ENCODE measurements around the gene TAP2.

TAP2 gene

DNA sequence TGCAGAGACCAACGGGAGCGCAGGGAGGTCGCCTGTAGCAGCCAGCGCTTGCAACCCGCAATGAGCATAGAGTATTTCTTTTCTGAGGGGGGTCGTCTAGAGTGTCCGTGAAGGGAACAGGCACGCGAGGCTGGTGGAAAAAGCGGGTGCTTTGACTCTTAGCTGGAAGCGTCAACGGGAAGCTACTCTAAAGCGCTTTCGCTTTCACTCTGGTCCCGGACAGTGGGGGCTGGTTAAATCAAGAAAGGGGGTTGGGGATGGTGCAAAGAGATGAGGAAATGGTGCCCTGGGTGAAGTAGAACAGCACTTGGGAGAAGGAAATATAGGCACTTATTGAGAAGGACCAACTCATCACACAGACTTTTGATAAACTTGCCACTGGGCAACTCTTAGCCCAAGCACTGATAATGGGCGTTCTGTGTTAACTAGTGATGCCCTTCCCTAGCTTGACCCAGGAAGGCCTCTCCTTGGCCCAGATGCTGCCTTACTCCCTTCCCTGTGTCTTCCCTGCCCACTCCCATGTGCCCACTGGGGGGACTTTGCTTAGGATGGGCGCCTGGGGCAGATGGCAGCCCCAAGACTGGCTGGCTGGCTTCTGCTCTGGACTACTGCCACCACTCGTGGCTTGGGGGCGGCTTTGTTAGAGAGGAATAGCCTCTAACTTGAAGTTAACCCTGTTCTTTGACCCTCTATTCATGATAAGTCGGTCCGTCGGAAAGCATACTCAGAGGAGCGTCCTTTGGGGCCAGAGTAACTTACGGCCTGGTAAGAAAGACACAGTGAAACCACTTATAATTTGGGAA lies 16.0 kb upstream of the TAP2 start:
- DNase-seq (ENCODE audit: low spot score) = no peak

DNA sequence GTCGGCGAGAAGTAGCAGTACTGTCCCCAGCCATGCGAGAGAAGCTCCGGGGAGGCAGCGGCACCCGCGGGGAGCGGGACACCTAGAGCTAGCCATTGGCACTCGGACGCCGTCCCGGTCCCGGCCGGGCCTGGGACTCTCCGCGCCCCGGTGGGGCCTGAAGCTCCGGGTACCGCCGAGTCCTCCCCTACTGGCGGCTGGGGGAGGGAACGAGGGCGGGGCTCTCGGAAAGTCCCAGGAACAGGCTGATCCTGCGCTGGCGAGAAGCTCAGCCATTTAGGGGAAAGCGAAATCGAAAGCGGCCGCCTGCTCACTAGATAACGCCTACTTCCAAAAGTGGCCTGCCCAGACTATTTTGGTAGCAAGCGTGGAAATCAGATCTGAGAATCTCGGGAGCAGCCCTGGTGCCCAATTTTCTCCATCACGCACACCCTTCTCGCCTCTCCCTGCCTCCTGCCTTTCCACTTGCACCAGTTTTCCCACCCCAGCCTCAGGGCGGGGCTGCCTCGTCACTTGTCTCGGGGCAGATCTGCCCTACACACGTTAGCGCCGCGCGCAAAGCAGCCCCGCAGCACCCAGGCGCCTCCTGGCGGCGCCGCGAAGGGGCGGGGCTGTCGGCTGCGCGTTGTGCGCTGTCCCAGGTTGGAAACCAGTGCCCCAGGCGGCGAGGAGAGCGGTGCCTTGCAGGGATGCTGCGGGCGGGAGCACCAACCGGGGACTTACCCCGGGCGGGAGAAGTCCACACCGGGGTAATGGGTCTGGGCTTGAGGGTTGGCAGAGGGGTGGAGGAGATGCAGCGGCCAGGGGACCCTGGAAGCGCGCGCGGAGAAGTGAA lies 15.2 kb upstream of the TAP2 start, which contains the start of the genes PSMB9 and TAP1:
PSMB9 (plus strand) TSS at position 652 of the 835 bp plus-strand sequence; CDS start at position 690, 38 bp downstream.
TAP1 (minus strand) TSS at position 164 of the 835 bp plus-strand sequence; CDS start at position 96, 68 bp downstream.
- DNase-seq (ENCODE audit: low spot score) = peak; percentile 66

DNA sequence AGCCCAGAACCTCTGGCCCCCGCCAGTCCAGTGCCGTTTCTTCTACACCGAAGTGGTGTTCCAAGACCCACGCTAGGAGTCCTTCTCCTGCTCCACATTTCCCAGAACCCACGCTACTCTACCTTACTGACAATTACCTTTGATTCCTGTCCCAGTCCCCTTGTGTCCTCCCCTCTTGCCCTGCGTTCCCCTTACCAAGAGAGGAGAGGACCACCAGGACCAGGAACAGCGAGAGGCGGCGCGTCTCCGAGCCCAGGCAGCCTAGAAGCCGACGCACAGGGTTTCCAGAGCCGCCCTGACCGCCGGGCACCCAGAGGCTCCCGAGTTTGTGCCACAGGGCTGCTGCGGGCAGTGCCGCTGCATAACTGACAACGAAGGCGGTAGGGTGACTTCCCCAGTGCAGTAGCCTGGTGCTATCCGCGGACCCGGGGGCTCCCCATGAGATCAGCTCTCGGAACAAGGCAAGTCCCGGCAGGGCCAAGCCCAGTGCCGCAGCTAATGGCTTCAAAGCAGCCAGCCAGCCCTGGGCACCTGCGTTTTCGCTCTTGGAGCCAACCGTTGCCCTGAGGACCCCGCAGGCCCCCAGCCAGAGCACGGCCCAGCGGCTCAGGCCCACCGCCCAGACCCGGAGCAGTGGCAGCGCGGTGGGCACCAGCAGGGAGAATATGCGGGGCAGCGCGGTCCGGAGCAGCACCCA lies 14.5 kb upstream of the TAP2 start:
- DNase-seq (ENCODE audit: low spot score) = no peak

DNA sequence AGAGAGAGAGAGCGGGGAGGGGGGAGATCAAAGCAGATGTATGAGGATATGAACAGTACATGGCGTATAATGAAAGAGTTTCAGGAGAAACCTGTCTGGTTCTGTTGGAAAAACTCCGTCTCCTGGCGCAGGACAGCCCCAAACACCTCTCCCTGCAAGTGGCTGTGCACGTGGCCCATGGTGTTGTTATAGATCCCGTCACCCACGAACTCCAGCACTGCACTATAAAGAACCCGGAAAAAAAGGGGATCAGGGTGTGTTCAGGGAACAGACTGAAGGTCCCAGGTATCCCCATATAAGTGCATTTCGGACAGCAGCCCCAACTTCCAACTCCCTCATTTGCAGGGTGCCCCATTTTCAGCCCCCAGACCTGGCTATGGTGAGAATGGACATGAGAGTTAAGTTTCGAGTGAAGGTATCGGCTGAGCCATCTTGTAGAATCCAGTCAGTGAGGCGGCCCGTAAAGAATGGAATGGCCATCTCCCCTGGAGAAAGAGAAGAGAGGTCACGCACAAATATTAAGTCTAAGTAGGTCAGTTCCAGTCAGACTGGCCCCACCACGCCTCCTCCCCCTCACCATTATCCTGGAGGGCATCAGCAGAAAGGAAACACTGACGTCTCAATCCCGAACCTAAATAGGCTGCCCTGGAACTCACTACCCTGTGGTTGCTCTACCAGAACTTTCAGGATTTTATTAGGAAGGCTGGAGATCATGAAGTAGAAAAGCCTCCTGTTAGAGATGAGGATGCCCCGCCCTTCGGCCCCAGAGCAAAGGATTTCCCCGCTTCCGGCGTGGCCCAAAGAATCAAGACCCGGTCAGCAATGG lies 13.7 kb upstream of the TAP2 start:
- no peak for DNase-seq (ENCODE audit: low spot score)

DNA sequence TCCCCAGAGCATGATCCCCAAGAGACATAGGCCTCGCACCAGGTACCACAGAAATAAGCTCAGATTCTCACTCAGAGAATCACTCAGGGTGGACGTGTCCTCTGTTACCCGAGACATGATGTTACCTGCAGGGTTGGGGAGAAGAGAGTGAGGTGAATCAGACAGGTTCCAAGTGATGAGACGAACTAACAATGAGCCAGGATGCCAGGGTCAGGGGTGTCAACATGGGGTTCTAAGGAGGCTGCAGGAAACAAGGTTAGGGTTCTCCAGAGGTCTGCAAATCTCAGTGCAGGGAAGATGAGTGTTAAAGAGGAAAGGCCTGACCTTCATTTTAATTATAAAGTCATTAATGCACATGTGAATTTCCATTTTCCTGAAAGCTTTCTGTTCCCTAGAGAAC lies 12.5 kb upstream of the TAP2 start:
- DNase-seq (ENCODE audit: low spot score) = no peak

DNA sequence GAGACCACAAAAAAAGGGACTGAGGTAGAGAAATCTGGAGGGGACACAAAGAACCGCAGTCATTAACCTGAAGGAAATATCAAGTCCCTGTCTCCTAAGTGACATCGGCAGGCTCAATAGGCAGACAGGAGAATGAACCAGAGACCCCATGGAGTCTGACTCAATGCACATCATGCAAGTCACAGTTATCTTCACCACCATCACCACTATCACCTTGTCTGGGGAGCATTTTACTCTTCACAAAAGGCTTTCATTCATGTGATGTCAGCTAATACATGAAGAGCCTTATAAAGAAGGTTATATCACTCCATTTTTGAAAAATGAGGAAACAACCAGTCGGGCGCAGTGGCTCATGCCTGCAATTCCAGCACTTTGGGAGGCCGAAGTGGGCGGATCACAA lies 10.6 kb upstream of the TAP2 start:
- DNase-seq (ENCODE audit: low spot score) = no peak

DNA sequence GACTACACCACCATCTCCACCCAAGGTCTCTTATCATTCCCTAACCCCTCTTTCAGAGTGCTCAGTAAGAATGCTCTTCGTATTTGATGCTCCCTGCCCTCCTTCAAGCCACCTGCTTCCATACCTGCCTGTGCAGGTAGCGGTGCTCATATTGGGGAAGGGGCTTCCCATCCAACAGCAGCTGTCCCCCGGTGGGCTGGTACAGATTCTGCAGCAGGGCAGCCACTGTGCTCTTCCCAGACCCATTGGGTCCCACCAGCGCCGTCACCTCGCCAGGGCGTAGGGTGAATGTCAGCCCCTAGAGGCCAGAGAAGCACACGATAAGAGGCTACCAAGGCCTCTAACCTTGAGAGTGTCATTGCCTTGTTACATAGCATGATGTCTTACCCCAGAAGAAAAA lies 9.3 kb upstream of the TAP2 start:
- DNase-seq (ENCODE audit: low spot score) = no peak

DNA sequence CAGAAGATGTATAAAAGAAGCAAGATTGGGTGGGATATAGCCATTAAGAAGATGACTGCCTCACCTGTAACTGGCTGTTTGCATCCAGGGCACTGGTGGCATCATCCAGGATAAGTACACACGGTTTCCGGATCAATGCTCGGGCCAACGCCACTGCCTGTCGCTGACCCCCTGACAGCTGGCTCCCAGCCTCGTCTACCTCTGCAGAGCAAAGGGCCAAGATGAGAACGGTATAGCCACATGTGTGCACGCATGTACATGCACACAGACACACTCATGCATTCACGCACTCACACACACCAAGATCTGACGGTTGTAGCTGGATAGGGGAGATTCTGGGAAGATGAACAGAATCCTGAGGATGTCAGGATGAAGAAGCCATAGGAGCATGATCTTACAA lies 8.5 kb upstream of the TAP2 start:
- DNase-seq (ENCODE audit: low spot score) = no peak

DNA sequence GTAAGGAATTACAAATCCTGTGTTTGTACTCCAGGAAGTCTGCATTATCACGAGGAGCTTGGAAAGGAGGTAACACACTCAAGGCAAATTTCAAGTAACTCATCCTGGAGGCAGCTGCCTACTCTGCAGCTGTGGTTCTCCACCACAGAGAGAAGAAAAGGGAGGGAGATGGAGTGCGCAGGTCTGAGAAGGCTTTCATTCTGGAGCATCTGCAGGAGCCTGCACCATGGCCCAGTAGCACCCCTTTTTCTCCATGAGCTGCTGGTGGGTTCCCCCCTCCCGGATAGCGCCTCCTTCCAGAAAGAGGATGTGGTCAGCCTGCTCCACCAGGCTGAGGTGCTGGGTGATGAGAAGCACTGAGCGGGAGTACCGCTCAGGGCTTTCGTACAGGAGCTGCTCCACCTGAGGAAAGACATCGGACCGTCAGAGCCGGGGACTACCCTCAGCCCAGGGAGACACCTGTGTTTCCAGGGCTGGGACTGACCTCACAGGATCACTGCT lies 6.9 kb upstream of the TAP2 start:
- no peak for DNase-seq (ENCODE audit: low spot score)

DNA sequence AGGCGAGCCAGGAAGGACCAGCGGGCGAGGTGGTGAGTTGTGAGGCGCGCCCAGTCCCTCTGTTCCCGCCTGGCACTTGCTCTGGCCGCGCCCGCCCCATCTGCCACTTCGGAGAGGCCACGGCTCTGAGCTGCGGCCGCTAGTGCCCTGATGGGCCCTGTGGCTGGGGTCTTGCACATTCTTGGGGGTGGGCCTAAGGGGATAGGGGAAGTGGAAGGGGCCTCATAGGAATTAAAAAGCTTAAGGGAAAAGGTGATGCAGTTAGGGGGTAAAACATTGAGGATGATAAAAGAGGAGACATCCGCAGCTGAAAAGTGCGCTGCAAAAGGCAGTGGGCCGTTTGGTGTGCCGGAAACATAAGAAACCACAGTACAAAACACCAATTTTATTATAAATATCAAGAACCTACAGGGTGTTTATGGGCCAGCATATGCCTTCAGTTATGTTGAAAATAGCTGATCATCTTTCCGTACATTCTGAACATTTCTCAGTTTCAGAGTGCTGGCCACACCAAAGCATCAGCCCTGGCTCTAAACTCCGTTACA lies 6.4 kb upstream of the TAP2 start:
- DNase-seq (ENCODE audit: low spot score) = no peak

DNA sequence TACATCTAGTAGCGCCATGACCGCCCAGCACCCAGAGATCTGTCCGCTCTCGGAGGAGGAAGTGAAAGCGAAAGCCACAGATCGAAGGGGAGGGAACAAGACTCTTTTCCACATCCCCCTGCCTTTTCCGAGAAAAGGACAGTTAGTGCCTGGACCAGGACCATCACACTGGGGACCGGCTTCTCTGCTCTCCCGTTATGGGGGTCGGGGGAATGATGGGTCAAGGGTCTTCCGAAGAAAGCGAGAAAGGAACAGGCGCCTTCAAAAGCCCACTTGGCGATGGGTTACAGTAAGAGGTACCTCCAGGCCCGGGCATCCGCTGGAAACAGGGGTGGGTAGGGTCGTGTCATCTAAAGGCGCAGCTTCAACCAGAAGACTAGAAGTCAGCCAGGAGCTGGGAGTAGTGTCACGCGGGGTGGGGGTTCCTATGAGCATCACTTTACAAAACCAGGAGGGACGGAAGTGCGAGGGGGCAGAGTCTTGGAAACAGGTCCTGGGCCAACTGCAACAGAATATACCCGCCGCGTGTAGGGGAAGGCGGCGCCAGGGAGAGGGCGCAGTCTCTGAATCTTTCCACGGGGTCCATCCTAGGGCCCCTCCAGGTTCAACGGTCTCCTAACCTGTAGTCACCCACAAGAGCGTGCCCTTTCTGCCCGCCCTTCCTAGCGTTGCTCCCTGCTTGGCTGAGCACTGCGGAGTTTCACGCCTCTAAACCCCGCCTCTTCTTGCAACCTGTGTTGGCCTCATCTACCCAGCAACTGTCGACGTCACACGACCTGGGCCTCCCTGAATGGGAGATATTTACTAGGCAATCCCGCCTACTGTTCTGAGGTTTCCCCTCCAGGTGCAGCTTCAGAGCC lies 5.7 kb upstream of the TAP2 start, which contains the start of gene PSMB8:
PSMB8 (minus strand) TSS at position 69 of the 860 bp plus-strand sequence; CDS start at position 18, 51 bp downstream.
- DNase-seq (ENCODE audit: low spot score) = peak; percentile 79

DNA sequence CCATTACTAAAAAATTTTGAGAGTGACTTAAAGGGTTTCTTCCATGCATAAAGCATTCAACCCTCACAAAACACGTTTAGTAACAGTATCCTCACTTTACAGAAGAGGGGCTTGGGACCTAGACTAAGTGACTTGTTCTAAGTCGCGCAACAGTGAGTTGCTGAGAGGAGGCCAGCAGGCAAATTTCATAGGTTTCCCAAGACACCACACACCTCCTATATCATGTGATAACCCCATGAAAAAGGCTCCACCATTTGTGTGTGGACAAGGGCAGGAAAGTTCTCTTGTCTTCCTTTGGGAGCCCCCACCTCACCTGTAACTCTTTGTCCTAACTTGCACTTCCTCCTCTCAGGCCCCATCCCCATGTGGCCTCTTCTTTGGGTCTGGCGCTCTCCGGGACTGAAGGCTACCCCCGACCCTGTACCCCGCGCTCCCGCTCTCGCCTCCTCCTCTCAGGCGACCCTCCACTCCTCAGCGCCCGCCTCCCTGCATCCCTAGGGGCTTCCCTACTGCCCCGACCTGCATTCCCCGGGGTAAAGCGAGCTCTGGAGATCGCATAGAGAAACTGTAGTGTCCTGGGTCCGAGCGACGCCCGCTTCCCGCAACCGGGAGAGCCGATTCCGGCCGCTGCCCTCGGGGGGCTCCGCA lies 4.9 kb upstream of the TAP2 start:
- DNase-seq (ENCODE audit: low spot score) = no peak

DNA sequence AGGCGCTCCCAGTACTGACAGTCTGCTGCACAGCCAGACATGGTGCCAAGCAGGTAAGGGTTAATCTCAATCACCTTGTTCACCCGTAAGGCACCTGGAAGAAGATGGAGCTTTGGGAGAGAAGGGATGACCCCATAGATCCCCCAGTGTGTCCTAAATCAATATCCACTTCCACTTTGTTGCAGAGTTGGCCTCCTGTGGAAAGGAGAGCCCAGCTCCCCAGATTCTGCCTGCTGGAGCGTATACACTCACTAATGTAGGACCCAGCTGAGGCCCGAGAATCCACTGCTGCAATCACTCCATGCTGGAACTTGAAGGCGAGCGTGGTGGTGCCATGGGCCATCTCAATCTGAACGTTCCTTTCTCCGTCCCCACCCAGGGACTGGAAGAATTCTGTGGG lies 4.2 kb upstream of the TAP2 start:
- DNase-seq (ENCODE audit: low spot score) = no peak

DNA sequence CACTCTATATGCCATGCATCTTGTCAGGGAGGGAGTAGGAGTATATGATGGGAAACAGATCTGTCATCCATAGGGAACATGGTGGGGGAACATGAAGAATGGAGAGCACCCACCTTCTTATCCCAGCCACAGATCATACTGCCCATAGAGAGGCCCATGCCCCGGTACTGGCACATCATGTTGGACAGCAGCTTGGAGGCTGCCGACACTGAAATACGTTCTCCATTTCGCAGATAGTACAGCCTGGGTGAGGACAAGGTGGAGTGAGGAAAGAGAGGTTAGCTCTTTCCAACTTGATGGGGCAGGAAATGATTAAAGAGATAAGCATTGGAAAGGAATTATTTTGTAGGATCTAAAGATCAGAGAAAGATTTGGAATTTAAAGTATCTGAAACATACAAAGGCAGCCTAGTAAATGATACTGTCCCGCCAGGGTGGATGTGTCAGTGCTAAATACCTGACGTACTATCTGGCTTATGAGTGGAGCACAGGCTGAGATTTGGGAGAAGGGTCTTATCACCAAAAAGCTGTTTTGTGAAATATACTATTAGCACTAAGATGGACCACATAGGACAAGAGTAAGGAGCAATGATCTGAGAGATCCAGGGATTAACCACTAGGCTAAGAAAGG lies 3.6 kb upstream of the TAP2 start:
- no peak for DNase-seq (ENCODE audit: low spot score)

DNA sequence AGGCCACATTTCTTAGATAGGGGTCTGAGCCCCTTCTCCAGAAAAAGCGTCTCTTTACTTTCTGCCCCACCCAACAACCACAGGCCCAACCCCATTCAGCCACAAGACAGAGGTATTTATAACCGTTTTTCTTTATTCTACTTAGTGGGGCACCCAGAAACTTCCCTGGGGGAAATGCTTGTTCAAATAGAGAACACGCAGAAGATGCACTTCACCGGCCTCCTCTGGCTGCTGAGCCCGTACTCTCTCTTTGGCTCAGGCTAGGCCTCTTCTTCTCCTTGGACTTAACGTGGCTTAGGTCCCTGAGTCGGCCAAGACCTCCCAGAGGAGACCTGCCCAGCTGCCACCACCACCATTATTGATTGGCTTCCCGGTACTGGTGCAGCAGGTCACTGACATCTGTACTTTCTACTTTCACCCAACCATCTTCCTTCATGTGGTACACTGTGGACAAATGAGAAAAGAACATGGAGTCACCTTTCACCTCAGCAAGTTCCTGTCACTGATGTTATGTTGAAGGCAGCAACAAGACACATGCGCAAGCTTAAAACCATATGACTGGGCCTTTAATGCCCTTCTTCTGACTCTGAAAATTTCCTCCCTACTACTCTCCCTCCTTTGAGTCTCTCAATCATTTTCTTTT lies 2.2 kb upstream of the TAP2 start:
- no peak for DNase-seq (ENCODE audit: low spot score)

DNA sequence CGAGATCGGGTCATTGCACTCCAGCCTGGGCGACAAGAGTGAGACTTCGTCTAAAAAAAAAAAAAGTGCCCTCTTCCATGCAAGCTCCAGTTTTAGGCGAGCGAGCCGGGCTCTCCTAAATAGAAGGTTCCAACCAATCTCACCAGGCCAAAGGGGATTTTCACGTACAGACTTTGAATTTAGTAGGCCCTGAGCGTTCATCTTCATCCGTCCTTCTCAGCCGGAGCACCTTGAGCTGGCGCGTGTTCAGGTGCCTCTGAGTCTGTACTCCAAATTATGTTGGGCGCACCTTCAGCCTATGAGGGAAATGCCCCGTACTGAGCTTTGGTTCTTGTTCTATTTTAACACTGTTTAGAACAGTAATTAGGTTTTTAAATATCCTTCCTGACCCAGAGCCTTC lies 817 bp upstream of the TAP2 start:
- DNase-seq (ENCODE audit: low spot score) = no peak

DNA sequence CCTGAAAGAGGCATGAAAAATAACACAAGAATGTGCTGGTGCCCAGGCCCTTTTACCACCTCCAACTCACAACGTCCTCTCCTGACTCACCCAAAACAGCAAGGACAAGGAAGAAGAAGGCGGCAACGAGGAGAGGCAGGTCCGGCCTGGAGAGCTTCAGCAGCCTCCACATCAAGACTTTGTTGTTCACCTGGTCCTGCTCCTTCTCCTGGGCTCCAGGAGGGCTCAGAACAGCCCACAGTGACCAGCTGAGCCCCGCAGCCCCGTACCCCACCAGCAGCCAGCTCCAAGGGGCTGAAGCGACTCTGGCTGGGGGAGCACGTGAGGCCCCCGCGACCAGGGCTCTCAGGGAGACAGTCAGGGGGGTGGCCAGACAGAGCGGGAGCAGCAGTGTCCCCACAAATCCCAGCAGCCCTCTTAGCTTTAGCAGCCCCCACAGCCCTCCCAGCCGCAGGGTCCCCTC lies 857 bp downstream of the TAP2 start:
- DNase-seq (ENCODE audit: low spot score) = no peak

DNA sequence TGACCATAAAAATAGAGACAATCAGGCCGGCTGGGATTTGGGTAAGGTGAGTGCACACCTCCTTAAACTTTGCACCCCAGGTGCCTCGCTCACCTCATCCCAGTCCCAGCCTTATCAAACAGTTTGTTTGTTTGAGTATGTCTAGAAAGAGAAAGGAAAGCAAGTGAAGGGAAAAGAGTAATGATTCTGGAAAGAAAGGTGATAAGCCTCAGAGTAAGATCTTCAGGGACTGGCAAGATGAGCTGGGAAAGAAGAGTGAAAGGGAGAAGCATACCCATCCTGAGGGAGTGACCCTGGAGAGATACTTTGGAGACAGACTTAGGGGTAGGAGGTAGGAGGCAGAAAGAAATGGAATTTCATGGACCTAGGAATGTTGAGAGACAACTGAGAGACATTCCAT lies 1.7 kb downstream of the TAP2 start:
- DNase-seq (ENCODE audit: low spot score) = no peak
